ENCODE results near the gene NEO1. TPM values are rescaled to one million over a fixed set of nuclear protein-coding genes. Genes with fewer than 3 reads are reported as not detected.

The NEO1 gene
- total and polyA plus RNA-seq, 2 experiments from 2014 or later = 39.1 to 64.0 TPM

DNA sequence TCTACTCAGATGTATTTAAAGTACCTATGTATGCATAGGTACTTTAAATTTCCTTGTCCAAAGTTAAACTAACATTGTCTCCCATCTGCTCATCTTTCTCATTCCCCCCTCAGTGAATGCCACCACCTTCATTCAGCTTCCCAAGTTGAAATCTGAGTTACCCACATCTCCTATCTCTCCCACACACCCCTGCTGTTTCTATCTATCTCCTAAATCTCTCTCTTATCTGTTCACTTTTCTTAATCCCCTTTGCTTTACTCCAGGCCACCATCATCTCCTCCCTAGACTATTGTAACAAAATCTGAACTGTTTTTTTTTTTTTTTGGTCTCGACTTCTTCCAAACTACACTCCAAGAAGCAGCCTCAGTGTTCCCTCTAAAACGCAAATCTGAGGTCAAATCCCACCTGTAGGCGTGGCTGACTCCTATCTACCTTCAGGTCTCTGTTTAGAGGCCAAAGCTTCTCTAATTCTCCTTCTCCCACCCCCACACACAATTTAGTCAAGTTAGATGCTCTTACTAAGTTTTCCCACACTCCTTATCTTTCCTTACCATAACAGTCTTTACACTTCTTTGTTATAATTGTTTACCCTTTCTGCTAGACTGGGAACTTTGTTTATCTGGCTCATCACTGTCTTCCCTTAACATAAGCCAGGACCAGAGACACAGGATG lies 3.5 kb upstream of the NEO1 start:
- no peak overlapping the region for H2AFZ ChIP-seq
- H3K9me3 ChIP-seq (ENCODE audit: low read depth) = no peaks in the 10 kb centered on the region
- TF ChIP-seq, protein P1, sequence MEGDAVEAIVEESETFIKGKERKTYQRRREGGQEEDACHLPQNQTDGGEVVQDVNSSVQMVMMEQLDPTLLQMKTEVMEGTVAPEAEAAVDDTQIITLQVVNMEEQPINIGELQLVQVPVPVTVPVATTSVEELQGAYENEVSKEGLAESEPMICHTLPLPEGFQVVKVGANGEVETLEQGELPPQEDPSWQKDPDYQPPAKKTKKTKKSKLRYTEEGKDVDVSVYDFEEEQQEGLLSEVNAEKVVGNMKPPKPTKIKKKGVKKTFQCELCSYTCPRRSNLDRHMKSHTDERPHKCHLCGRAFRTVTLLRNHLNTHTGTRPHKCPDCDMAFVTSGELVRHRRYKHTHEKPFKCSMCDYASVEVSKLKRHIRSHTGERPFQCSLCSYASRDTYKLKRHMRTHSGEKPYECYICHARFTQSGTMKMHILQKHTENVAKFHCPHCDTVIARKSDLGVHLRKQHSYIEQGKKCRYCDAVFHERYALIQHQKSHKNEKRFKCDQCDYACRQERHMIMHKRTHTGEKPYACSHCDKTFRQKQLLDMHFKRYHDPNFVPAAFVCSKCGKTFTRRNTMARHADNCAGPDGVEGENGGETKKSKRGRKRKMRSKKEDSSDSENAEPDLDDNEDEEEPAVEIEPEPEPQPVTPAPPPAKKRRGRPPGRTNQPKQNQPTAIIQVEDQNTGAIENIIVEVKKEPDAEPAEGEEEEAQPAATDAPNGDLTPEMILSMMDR (IDR thresholded peaks at IDR 0.05; ENCODE audit: poor library complexity) = no peak
- TF ChIP-seq EZH2phosphoT487 (IDR thresholded peaks at IDR 0.05; ENCODE audit: low read depth, severe bottlenecking, unreplicated experiment) (no peak), EZH2 (IDR thresholded peaks at IDR 0.05; ENCODE audit: borderline replicate concordance) (no peak)
- peaks cover 5% of the 10 kb centered on the region for H4K20me1 ChIP-seq (ENCODE audit: insufficient read depth, poor library complexity, severe bottlenecking)
- no peak overlapping the region for H3K27ac ChIP-seq
- WGBS (ENCODE audit: low lambda C conversion rate, missing lambda C conversion rate) = 22% methylated on average over 3 of the region's 3 CpGs
- peaks cover 5% of the 10 kb centered on the region for H3K79me2 ChIP-seq
- H3K9me2 ChIP-seq (replicated peaks; ENCODE audit: insufficient read depth) = no peaks in the 10 kb centered on the region
- H3K27me3 ChIP-seq = no peaks in the 10 kb centered on the region
- no peak overlapping the region for H3K4me3 ChIP-seq
- DNase-seq (ENCODE audit: low spot score) = no peak
- H3K4me1 ChIP-seq (ENCODE audit: insufficient read depth) = peaks cover 5% of the 10 kb centered on the region
- no peaks in the 10 kb centered on the region for H3K36me3 ChIP-seq (replicated peaks; ENCODE audit: insufficient read depth, low read depth)
- no peak overlapping the region for H3K4me2 ChIP-seq

DNA sequence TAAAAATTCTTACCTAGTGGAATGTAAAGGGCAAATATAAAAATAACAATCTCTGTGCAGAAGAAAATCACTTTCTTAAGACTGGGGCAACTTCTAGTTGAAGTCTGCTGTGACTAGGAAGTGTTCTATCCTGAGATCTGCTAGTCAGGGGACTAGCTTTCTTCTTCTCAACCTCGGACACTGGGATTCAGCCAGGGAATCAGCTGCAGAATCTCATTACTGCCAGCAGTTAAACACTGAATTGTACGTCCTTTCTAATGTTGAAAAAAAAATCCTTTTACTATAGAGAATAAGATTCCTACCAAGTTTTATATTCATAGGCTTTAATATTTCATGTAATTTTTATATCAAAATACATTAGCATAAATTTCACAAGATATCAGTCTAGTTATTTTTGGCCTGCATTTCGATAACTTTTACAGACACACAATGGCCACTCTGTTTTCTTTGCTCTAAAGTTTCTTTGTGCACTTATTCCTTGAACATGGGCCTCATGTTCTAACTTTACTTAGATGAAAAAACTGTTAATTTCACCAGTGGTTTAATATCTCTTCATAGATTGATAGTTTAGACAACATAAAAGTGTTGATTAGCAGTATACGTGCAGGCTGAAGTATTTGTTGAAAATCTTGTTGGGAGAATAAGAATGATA lies 2.6 kb upstream of the NEO1 start:
- no peak overlapping the region for H3K4me2 ChIP-seq
- H2AFZ ChIP-seq = no peak overlapping the region
- H3K9me3 ChIP-seq (ENCODE audit: low read depth) = no peaks in the 10 kb centered on the region
- no peak overlapping the region for H3K27ac ChIP-seq
- no peak for DNase-seq (ENCODE audit: low spot score)
- H3K4me3 ChIP-seq = no peak overlapping the region
- peaks cover 13% of the 10 kb centered on the region for H3K4me1 ChIP-seq (ENCODE audit: insufficient read depth)
- no peaks in the 10 kb centered on the region for H3K9me2 ChIP-seq (replicated peaks; ENCODE audit: insufficient read depth)
- H3K36me3 ChIP-seq (replicated peaks; ENCODE audit: insufficient read depth, low read depth) = no peaks in the 10 kb centered on the region
- H3K79me2 ChIP-seq = peaks cover 14% of the 10 kb centered on the region
- WGBS (ENCODE audit: low lambda C conversion rate, missing lambda C conversion rate) = 80% methylated on average over 4 of the region's 4 CpGs
- TF ChIP-seq, protein P1 (IDR thresholded peaks at IDR 0.05; ENCODE audit: poor library complexity) = no peak
- TF ChIP-seq EZH2 (IDR thresholded peaks at IDR 0.05; ENCODE audit: borderline replicate concordance) (no peak), EZH2phosphoT487 (IDR thresholded peaks at IDR 0.05; ENCODE audit: low read depth, severe bottlenecking, unreplicated experiment) (no peak)
- H4K20me1 ChIP-seq (ENCODE audit: insufficient read depth, poor library complexity, severe bottlenecking) = peaks cover 6% of the 10 kb centered on the region
- H3K27me3 ChIP-seq = no peaks in the 10 kb centered on the region

DNA sequence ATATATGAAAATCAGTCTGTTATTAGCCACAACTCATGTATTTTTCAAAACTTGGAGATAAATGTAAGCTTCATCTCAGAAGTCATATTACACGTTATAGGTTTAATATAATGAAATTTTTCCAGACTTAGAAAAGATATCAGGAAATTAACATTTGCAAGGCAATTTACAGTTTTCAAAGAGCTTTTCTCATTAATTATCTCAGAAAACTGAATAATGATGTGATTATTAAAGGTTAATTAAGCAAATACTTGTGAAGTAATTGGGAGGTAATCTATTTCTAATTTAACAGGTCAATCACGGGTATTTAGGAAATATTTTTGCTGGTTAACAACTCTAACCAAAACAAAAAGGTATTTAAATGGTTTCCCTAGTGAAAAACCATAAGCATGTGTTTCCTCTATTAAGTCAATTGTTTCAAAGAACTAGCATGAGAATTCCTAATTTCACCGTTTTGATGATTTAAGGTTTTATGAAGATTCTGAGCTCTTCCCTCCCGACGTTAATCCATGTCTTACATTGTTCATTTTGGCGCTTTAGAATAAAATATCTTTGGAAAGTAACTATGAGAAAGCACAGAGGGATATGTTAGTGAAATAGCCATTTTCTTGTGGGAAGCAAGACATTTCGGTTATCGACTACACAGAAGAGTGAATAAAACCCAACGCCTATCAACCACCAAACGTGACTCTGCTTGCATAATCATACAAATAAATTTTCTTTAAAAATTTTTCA lies 1.5 kb upstream of the NEO1 start:
- DNase-seq (ENCODE audit: low spot score) = no peak
- Histone ChIP-seq H3K27me3 (no peaks in the 10 kb centered on the region), H3K4me2 (peak overlapping the region; percentile 87), H3K4me3 (peak overlapping the region; percentile 98), H4K20me1 (ENCODE audit: insufficient read depth, poor library complexity, severe bottlenecking) (peaks cover 9% of the 10 kb centered on the region), H3K4me1 (ENCODE audit: insufficient read depth) (peaks cover 16% of the 10 kb centered on the region), H2AFZ (peak overlapping the region; percentile 97), H3K79me2 (peaks cover 25% of the 10 kb centered on the region), H3K27ac (peak overlapping the region; percentile 99), H3K9me2 (replicated peaks; ENCODE audit: insufficient read depth) (no peaks in the 10 kb centered on the region), H3K9me3 (ENCODE audit: low read depth) (no peaks in the 10 kb centered on the region), H3K36me3 (replicated peaks; ENCODE audit: insufficient read depth, low read depth) (no peaks in the 10 kb centered on the region)
- WGBS (ENCODE audit: low lambda C conversion rate, missing lambda C conversion rate) = 37% methylated on average over 10 of the region's 10 CpGs
- TF ChIP-seq, protein P1 (IDR thresholded peaks at IDR 0.05; ENCODE audit: poor library complexity) = no peak
- TF ChIP-seq EZH2phosphoT487 (IDR thresholded peaks at IDR 0.05; ENCODE audit: low read depth, severe bottlenecking, unreplicated experiment) (no peak), EZH2 (IDR thresholded peaks at IDR 0.05; ENCODE audit: borderline replicate concordance) (no peak)

Measured in hepatocyte (in vitro differentiated cells).